Measurements from ENCODE around the gene OPA3.
"Not testable (repeated sequence)": the region's sequence is repeated elsewhere in the genome, so short reads cannot be mapped to it uniquely, and the experiment has no call there.

Gene OPA3

DNA sequence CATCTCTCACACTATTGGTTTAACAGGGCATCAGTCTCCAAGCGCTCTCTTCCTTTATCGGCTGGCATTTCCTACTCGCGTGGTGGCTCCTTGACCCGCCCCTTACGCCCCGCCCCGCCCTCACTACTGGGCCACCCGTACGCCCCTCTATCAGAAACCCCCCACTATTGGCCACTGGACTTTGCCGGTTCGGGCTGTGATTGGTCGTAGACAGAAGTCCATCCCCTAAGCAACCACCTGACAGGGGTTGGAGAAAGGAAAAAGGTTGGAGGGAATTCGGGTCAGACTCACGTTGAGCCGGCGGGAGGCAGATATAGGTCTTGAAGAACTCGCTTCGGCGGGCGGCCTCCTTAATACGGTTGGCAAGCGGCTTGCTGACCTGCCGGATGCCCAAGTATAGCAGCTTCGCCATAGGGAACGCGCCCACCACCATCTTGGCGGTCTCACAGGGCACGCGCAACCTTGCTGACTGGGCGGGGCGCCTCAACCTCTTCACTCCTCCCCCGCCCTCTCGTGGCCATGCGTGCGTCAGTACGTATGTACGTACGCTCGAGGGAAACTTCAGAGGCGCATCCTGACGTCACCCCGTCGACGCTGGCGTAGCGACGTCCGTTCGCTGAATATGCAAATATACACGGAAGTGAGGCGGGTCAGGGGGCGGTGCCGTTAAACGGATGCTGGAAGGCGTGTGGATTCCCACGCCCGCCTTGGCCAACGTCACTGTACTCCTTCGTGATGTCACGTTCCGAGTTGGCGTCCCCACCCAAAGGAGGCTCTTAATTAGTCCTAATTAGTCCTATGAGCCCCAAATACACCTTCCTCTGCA, at the start of gene OPA3:
OPA3 (minus strand) TSS at position 471 of the 826 bp plus-strand sequence; CDS start at position 433, 38 bp downstream.
- peak; percentile 100 for DNase-seq

DNA sequence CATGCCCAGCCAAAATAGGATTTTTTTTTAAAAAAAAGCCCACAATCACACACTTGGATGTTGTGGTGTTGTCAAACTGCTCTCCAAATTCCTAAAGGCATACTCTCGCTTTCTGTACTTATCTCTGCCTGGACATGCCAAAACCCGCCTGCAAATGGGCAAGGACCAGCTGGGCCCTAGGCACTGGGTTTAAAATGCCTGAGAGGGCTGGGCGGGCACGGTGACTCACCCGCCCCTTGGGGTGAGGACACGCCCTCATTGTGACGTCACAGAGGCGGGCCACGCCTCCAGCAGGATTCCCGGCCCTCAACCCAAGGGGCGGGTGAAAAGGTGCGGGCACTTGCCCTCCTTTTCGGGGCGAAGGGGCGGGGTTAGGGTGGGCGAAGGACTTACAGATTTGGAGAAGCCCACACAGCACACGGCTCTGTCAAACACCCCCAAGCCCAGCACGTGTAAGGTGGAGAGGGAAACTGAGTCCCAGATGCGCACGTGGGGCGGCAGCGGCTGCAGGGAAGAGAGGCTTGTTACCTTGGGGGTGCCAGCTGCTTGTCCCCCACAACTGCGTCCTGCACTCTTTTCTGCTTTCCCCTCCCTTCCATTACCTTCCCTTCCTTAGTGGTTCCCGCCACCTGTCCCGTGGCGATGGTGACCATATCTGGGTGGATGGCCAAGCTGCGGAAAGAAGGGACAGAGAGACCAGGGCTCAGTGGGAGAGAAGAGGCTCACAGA, 48.0 kb upstream of the OPA3 start:
- no peak for DNase-seq

DNA sequence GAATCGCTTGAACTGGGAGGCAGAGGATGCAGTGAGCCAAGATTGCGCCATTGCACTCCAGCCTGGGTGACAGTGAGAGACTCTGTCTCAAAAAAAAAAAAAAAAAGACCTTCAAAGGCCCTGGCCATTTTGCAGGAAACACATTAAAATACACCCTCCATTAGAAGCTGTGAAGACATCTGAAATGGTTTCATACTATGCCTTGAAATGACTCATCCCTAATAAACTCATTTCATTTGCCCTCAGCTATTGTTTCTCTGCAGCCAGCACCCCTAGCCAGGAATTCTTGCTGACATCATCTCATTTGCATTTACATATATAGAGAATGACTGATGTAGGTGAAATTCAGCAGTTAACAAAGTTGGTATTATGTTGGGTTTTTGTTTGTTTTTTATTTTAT, 45.9 kb upstream of the OPA3 start:
- DNase-seq = no peak

DNA sequence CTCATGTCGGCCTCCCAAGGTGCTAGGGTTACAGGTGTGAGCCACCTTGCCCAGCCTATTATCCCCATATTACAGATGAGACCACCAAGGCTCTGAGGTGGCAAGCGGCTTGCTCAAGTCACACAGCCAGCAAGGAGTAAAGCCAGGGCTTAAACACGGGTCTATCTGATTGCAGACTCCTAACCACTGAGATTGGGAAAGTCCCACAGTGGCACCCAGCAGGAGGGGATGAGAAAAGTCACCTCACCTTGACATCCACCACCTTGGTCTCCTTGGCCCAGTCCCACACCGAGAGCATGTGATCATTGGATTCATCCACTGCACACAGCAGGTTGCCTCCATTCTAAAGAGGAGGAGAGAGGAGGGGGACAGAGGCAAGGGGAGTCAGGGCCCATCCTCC, 45.1 kb upstream of the OPA3 start:
- no peak for DNase-seq

GRCh38 chr19:45628219-45628618, 43.6 kb upstream of the OPA3 start:
- not testable (repeated sequence) for DNase-seq

DNA sequence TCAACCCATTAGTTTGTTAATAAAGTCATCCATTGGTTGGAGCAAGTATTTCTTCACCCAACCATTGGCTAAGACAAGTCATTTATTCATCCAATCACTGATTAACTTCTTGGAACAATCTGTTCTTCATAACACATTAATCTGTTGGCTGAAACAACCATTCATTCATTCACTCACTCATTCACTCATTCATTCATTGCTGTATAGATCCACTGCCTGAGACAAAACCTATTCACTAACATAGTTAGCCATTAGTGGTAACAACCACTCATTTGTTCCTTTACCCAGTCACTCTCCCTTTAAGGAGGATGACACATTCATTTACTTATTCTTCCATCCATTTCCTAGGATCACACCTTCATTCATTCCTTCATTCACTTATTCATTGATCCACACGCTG, 39.4 kb upstream of the OPA3 start:
- no peak for DNase-seq

GRCh38 chr19:45621976-45622503, 37.4 kb upstream of the OPA3 start:
- no peak for DNase-seq

DNA sequence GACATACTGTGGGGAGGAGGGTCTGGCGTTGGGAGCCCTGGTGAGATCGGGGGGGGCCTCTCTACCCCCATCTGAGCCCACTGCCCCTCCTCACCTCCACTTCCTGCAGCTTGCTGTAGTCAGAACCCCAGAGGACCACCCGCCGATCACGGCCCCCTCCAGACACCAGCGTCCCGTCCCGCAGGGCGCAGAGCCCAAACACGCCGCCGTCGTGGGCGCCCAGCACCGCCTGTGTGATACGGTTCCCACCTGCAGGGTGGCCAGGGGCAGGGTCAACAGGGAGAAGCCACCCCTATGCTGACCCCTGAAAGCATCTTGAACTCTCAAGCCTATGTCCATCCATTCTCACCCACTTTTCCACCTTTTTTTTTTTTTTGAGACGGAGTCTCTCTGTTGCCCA, 36.8 kb upstream of the OPA3 start:
- DNase-seq = no peak

DNA sequence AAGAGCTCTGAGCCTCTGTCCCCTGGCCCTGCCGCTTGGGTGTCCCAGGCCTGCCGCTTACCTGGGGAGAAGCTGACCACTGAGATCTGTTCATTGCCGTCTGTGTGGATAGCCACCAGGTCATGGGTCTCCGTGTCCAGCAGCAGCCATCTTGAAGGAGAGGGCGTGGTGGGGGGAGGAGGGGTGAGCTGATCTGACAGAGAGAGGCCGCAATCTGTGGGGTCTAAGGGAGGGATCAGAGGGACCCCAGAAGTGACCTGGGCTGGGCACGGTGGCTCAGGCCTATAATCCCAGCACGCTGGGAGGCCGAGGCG, 32.1 kb upstream of the OPA3 start:
- no peak for DNase-seq

DNA sequence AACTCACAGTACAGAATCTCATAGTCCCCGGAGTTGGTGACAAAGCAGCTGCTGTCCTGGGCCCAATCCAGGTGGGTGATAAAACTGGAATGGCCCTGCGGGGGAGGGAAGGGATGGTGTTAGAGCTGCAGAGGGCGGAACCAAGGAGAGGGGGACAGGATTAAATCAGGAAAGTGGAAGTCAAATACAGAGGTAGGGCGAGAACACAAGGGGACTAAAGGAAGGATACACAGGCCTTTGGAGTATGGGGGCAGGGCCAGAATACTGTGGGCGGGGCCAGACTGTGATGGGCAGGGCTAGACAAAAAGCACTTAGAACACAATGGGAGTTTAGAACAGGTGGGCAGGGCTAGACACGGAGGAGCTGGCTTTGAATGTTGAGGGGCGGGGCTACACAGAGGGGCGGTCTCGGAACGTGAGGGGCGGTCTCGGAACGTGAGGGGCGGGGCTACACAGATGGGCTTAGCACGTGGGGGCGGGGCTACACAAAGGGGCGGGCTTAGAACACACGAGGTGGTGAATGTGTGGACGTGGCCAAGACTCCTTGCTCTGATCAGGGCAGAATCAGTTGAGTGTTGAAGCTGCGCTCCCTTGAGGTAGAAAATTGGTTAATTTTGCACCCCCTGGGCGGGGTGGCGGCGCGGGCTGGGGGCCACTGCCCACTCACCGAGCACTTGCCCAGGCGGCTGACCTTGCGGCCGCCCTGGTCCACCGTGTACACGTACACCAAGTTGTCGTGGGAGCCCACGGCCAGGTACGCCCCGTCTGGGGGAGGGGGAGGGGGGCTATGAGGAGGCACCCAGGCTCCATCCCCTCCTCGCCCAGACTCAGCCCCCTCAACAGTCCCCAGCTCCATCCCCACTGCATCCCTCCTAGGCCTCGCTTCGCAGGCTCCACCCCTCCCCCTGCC, 31.4 kb upstream of the OPA3 start:
- DNase-seq = no peak

- not testable (repeated sequence) for DNase-seq
Measured at GRCh38 chr19:45615056-45615455, 30.5 kb upstream of the OPA3 start.

GRCh38 chr19:45613926-45614725, 29.5 kb upstream of the OPA3 start:
- DNase-seq = no peak

- DNase-seq = no peak
Measured at GRCh38 chr19:45608948-45609347, 24.3 kb upstream of the OPA3 start.

DNA sequence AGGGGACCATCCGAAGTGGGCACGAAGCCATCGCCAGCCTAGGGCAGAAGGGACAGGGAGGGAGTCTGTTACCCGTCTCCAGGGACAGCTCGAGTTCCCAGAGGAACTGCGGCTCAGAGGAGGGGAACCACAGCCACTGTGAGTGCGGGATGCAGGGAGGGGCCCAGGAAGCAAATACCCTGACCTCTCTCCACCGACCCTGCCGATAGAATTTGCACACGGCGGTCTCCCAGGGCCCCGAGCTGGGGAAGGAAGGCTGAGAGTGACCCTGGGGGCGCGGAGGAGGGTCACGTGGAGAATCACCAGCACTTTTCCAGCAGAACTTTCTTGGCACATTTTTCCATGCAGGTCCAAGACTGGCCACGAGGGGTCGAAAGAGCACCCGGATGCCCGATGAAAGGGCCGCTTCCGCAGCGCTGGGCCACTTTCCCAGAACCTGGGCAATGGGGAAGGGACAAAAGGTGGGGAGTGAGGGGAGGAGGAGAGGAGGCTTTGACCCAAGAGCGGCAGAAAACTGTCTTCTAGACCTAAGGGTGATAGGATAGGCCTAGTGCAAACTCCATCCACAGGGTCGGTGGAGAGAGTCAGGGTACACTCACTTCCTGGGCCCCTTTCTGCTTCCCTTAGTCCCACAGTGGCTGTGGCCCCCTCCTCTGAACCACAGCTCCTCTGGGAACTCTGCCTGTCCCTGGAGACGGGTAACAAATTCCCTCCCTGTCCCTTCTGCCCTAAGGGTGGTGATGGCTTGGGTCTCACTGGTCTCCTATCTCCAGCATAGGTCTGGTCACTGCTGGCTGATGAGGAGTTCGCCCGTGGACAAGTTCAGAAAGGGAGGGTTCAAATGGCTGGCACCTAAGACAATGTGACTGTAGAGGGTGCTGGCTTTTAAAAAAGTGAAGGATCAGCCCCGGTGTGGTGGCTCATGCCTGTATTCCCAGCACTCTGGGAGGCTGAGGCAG, 22.7 kb upstream of the OPA3 start:
- DNase-seq = peak; percentile 80

- no peak for DNase-seq
Measured at GRCh38 chr19:45601524-45602374, 17.1 kb upstream of the OPA3 start, which contains the start of gene GPR4. TSS of gene GPR4 (minus strand) at chr19:45602212. CDS start at chr19:45591866, 10,346 bp downstream.

DNA sequence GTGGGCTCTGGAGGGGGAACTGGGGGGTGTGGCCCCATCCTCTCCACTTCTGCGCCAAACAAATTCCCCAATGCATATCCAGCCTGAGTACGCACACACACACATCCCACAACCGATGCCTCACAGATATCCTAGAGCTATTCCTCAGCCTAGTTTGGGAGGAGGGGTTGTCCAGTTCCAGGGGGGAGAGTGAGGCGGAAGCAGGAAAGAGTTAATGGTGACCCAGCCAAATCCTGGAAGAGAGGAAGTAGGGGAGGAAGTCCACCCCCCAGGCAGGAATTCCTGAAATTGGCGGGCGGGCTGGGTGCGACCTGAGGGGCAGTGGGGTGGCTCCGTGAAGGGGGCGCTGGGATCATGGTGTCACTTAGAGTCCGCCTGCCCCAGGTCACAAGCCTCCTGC, 16.5 kb upstream of the OPA3 start:
- no peak for DNase-seq

DNA sequence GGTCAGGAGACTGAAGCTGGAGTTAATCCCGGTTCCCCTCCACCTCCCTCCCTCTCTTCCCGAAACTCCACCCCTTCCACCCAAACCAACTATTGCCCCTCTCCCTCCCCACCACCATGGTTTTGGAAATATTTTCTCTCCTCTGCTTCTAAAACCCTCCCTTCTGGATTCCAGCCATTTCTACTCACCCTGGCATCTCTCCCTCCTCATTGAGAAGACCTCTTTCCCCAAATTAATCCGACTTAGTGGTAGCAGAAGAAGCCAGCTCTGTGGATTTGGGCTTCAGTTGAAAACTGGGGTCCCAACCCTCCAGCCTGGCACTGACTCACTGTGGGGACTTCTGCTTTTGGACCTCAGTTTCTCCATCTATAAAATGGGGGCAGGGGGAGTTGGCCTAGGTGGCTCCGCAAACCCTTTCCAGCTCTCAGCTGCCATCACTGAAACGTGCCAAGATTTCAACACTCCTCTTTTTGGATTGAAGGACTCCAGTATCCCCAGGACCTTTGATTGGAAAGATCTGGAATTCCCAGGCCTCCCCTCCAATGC, 15.8 kb upstream of the OPA3 start:
- no peak for DNase-seq

GRCh38 chr19:45599286-45599685, 14.7 kb upstream of the OPA3 start:
- DNase-seq = no peak

DNA sequence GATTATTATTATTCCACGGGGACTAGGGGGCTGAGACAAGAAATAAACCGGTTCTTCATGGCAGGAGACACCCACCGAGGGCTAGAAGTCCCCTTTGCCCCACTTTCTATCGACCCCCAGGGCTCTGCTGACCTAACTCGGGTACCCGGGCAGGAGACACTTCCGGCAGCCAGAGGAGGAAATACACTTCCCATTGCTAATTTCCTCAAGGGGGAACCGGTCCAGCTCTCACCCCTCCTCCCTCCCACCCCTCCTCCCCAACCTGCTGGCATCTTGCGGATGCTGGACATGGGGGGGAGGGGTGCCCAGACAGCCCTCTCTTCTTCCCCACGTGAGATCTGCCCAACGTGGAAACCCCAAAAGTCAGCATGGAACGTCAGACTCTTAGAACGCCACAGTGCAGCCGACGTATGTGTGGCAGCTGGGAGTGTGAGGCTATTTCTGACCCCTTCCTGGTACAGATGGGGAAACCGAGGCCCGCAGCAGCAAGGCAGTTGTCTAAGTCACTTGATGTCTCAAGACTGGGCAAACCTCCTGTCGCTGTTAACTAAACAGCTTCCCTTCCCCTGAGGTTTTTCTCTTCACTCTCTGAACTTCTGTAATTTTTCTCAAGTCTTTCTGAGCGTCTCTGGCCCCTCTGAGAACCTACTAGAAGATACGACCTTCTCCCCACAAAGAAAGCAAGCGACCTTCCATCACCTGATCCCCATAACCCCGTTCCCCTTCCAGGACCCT, 13.8 kb upstream of the OPA3 start:
- DNase-seq = no peak

Data from midbrain (tissue), 1 donor.